Measurements from ENCODE around the gene LRIG1. TPM values are rescaled to one million over a fixed set of nuclear protein-coding genes. Genes with fewer than 3 reads are reported as not detected.

LRIG1 gene
- total RNA-seq, 1 donor, result 14.1 TPM

GRCh38 chr3:66427352-66427751, 73.5 kb downstream of the LRIG1 start:
- Histone ChIP-seq H3K27ac (ENCODE audit: low read depth, low read length) (no peak overlapping the region), H2AFZ (ENCODE audit: low read length) (no peak overlapping the region), H4K20me1 (ENCODE audit: insufficient read depth, low read length) (no peaks in the 10 kb centered on the region), H3K79me2 (ENCODE audit: insufficient read depth, low read length) (no peaks in the 10 kb centered on the region), H3K36me3 (ENCODE audit: insufficient read depth, low read length) (no peaks in the 10 kb centered on the region), H3K9me3 (ENCODE audit: low read depth, low read length) (no peaks in the 10 kb centered on the region), H3K27me3 (ENCODE audit: insufficient read depth, low read length) (no peaks in the 10 kb centered on the region), H3K4me1 (ENCODE audit: insufficient read depth, low read length) (peaks cover 39% of the 10 kb centered on the region), H3K4me2 (ENCODE audit: insufficient read depth, low read length) (no peak overlapping the region), H3K4me3 (ENCODE audit: insufficient read depth, low read length) (no peak overlapping the region)
- DNase-seq (ENCODE audit: insufficient read length, low spot score, missing footprints), result no peak
- no peak for TF ChIP-seq CTCF (IDR thresholded peaks at IDR 0.05; ENCODE audit: extremely low read depth, low read depth, low read length)

- Histone ChIP-seq H3K27me3 (ENCODE audit: insufficient read depth, low read length) (no peaks in the 10 kb centered on the region), H3K4me2 (ENCODE audit: insufficient read depth, low read length) (no peak overlapping the region), H3K4me1 (ENCODE audit: insufficient read depth, low read length) (peaks cover 31% of the 10 kb centered on the region), H3K27ac (ENCODE audit: low read depth, low read length) (no peak overlapping the region), H3K79me2 (ENCODE audit: insufficient read depth, low read length) (no peaks in the 10 kb centered on the region), H4K20me1 (ENCODE audit: insufficient read depth, low read length) (no peaks in the 10 kb centered on the region), H3K9me3 (ENCODE audit: low read depth, low read length) (peaks cover 2% of the 10 kb centered on the region), H3K4me3 (ENCODE audit: insufficient read depth, low read length) (no peak overlapping the region), H3K36me3 (ENCODE audit: insufficient read depth, low read length) (no peaks in the 10 kb centered on the region), H2AFZ (ENCODE audit: low read length) (no peak overlapping the region)
- DNase-seq (ENCODE audit: insufficient read length, low spot score, missing footprints), result no peak
- no peak for TF ChIP-seq CTCF (IDR thresholded peaks at IDR 0.05; ENCODE audit: extremely low read depth, low read depth, low read length)
Observed at GRCh38 chr3:66426135-66426534, 74.7 kb downstream of the LRIG1 start.

GRCh38 chr3:66425576-66426114, 75.2 kb downstream of the LRIG1 start:
- no peaks in the 10 kb centered on the region for H4K20me1 ChIP-seq (ENCODE audit: insufficient read depth, low read length)
- peaks cover 26% of the 10 kb centered on the region for H3K4me1 ChIP-seq (ENCODE audit: insufficient read depth, low read length)
- DNase-seq (ENCODE audit: insufficient read length, low spot score, missing footprints), result no peak
- H2AFZ ChIP-seq (ENCODE audit: low read length), result no peak overlapping the region
- no peak overlapping the region for H3K4me2 ChIP-seq (ENCODE audit: insufficient read depth, low read length)
- H3K9me3 ChIP-seq (ENCODE audit: low read depth, low read length), result peaks cover 2% of the 10 kb centered on the region
- no peak overlapping the region for H3K27ac ChIP-seq (ENCODE audit: low read depth, low read length)
- no peaks in the 10 kb centered on the region for H3K79me2 ChIP-seq (ENCODE audit: insufficient read depth, low read length)
- no peaks in the 10 kb centered on the region for H3K36me3 ChIP-seq (ENCODE audit: insufficient read depth, low read length)
- H3K4me3 ChIP-seq (ENCODE audit: insufficient read depth, low read length), result no peak overlapping the region
- no peak for TF ChIP-seq CTCF (IDR thresholded peaks at IDR 0.05; ENCODE audit: extremely low read depth, low read depth, low read length)
- no peaks in the 10 kb centered on the region for H3K27me3 ChIP-seq (ENCODE audit: insufficient read depth, low read length)

- Histone ChIP-seq H3K27ac (ENCODE audit: low read depth, low read length) (no peak overlapping the region), H3K27me3 (ENCODE audit: insufficient read depth, low read length) (no peaks in the 10 kb centered on the region), H3K9me3 (ENCODE audit: low read depth, low read length) (peaks cover 2% of the 10 kb centered on the region), H2AFZ (ENCODE audit: low read length) (no peak overlapping the region), H3K4me1 (ENCODE audit: insufficient read depth, low read length) (peaks cover 22% of the 10 kb centered on the region), H3K4me3 (ENCODE audit: insufficient read depth, low read length) (no peak overlapping the region), H3K4me2 (ENCODE audit: insufficient read depth, low read length) (no peak overlapping the region), H3K79me2 (ENCODE audit: insufficient read depth, low read length) (no peaks in the 10 kb centered on the region), H4K20me1 (ENCODE audit: insufficient read depth, low read length) (no peaks in the 10 kb centered on the region), H3K36me3 (ENCODE audit: insufficient read depth, low read length) (no peaks in the 10 kb centered on the region)
- no peak for DNase-seq (ENCODE audit: insufficient read length, low spot score, missing footprints)
- no peak for TF ChIP-seq CTCF (IDR thresholded peaks at IDR 0.05; ENCODE audit: extremely low read depth, low read depth, low read length)
Observed at GRCh38 chr3:66425032-66425431, 75.8 kb downstream of the LRIG1 start.

All from osteoblast (primary cell).